ENCODE data around the gene SLC35D3.
A peak's percentile ranks its signal among the peaks of the same experiment; 100 is the strongest.
"Not testable (repeated sequence)": the region's sequence is repeated elsewhere in the genome, so short reads cannot be mapped to it uniquely, and the experiment has no call there.

Gene SLC35D3

GRCh38 chr6:136969433-136969832 lies 47.3 kb downstream of the SLC35D3 start:
- Histone ChIP-seq H3K4me2 (ENCODE audit: low read length) (peak overlapping the region; percentile 12), H2BK12ac (ENCODE audit: low read length) (no peak overlapping the region), H3K4me1 (ENCODE audit: control insufficient read depth in 1 of 2, insufficient read depth in 2 of 2, low read length in 2 of 2) (peaks cover 2 to 16% of the 10 kb centered on the region in 2 experiments), H3K14ac (ENCODE audit: low read length) (no peak overlapping the region), H3K27ac (ENCODE audit: low read depth, low read length) (peak overlapping the region; percentile 46), H4K12ac (ENCODE audit: low read depth, low read length) (no peak overlapping the region), H3K79me1 (ENCODE audit: low read length) (peaks cover 1% of the 10 kb centered on the region), H3K79me2 (ENCODE audit: control insufficient read depth, insufficient read depth, low read length, poor library complexity) (no peaks in the 10 kb centered on the region), H3K18ac (ENCODE audit: low read length) (no peak overlapping the region), H4K91ac (ENCODE audit: low read depth, low read length) (peak overlapping the region; percentile 55), H3K4me3 (ENCODE audit: low read depth, low read length) (no peak overlapping the region), H3K23ac (ENCODE audit: low read length) (no peak overlapping the region), H3K9me3 (ENCODE audit: insufficient read depth, low read depth, low read length) (no peaks in the 10 kb centered on the region), H3K36me3 (ENCODE audit: control insufficient read depth in 1 of 2, insufficient read depth in 2 of 2, low read length in 2 of 2) (no peaks in the 10 kb centered on the region), H3K4ac (ENCODE audit: low read depth, low read length) (no peak overlapping the region), H3K9ac (ENCODE audit: low read length) (no peak overlapping the region), H2AFZ (ENCODE audit: insufficient read depth, low read length, poor library complexity) (no peak overlapping the region), H3K27me3 (ENCODE audit: insufficient read depth, low read length) (no peaks in the 10 kb centered on the region), H2BK120ac (ENCODE audit: insufficient read depth, low read length, poor library complexity) (peak overlapping the region; percentile 15), H2AK5ac (ENCODE audit: low read length) (no peak overlapping the region), H2BK5ac (ENCODE audit: low read depth, low read length, poor library complexity) (no peak overlapping the region), H4K8ac (ENCODE audit: low read depth, low read length) (no peak overlapping the region)
- DNase-seq, result peak; percentile 74 to 84
- no CpG with 5 or more reads among the region's 5 CpGs for WGBS (ENCODE audit: extremely low coverage, insufficient coverage, insufficient read length)

DNA sequence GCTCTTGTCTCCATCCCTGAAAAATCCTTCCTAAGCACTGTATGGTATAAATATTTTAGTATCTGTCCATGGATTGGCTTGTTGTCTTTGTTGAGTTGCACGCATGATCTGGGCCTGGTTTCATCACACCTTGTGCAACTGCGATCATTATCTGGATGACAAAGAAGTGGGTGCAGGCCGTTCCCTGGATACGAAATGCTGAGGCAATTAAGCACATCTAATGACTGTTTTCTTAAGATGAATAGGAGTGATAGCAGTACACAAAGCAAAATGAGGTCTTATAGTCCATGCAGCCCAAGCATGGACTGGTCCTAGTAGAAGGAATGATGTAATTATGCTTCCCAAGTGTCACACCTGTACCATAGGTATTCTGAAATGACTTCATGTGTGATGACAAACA lies 47.8 kb downstream of the SLC35D3 start:
- WGBS (ENCODE audit: extremely low coverage, insufficient coverage, insufficient read length), result no CpG with 5 or more reads among the region's 4 CpGs
- Histone ChIP-seq H3K4me1 (ENCODE audit: control insufficient read depth in 1 of 2, insufficient read depth in 2 of 2, low read length in 2 of 2) (peaks cover 2 to 14% of the 10 kb centered on the region in 2 experiments), H3K9ac (ENCODE audit: low read length) (no peak overlapping the region), H3K18ac (ENCODE audit: low read length) (no peak overlapping the region), H3K36me3 (ENCODE audit: control insufficient read depth in 1 of 2, insufficient read depth in 2 of 2, low read length in 2 of 2) (no peaks in the 10 kb centered on the region), H3K79me2 (ENCODE audit: control insufficient read depth, insufficient read depth, low read length, poor library complexity) (no peaks in the 10 kb centered on the region), H3K23ac (ENCODE audit: low read length) (no peak overlapping the region), H2BK12ac (ENCODE audit: low read length) (no peak overlapping the region), H2BK5ac (ENCODE audit: low read depth, low read length, poor library complexity) (no peak overlapping the region), H3K27me3 (ENCODE audit: insufficient read depth, low read length) (no peaks in the 10 kb centered on the region), H3K9me3 (ENCODE audit: insufficient read depth, low read depth, low read length) (no peaks in the 10 kb centered on the region), H3K4me2 (ENCODE audit: low read length) (peak overlapping the region; percentile 12), H3K27ac (ENCODE audit: low read depth, low read length) (peak overlapping the region; percentile 46), H3K4ac (ENCODE audit: low read depth, low read length) (no peak overlapping the region), H3K79me1 (ENCODE audit: low read length) (no peaks in the 10 kb centered on the region), H4K12ac (ENCODE audit: low read depth, low read length) (no peak overlapping the region), H3K14ac (ENCODE audit: low read length) (no peak overlapping the region), H2AK5ac (ENCODE audit: low read length) (no peak overlapping the region), H2AFZ (ENCODE audit: insufficient read depth, low read length, poor library complexity) (no peak overlapping the region), H4K91ac (ENCODE audit: low read depth, low read length) (peak overlapping the region; percentile 55), H3K4me3 (ENCODE audit: low read depth, low read length) (no peak overlapping the region), H4K8ac (ENCODE audit: low read depth, low read length) (no peak overlapping the region), H2BK120ac (ENCODE audit: insufficient read depth, low read length, poor library complexity) (no peak overlapping the region)
- peak; percentile 97 to 99 for DNase-seq

GRCh38 chr6:136971609-136972008 lies 49.5 kb downstream of the SLC35D3 start:
- Histone ChIP-seq H3K18ac (ENCODE audit: low read length) (no peak overlapping the region), H3K27me3 (ENCODE audit: insufficient read depth, low read length) (no peaks in the 10 kb centered on the region), H3K4me3 (ENCODE audit: low read depth, low read length) (no peak overlapping the region), H3K23ac (ENCODE audit: low read length) (no peak overlapping the region), H3K14ac (ENCODE audit: low read length) (no peak overlapping the region), H3K79me1 (ENCODE audit: low read length) (no peaks in the 10 kb centered on the region), H3K9me3 (ENCODE audit: insufficient read depth, low read depth, low read length) (no peaks in the 10 kb centered on the region), H3K4me2 (ENCODE audit: low read length) (no peak overlapping the region), H2BK5ac (ENCODE audit: low read depth, low read length, poor library complexity) (no peak overlapping the region), H3K27ac (ENCODE audit: low read depth, low read length) (no peak overlapping the region), H3K36me3 (ENCODE audit: control insufficient read depth in 1 of 2, insufficient read depth in 2 of 2, low read length in 2 of 2) (no peaks in the 10 kb centered on the region), H2AK5ac (ENCODE audit: low read length) (no peak overlapping the region), H3K4me1 (ENCODE audit: control insufficient read depth in 1 of 2, insufficient read depth in 2 of 2, low read length in 2 of 2) (peaks cover 2 to 13% of the 10 kb centered on the region in 2 experiments), H3K4ac (ENCODE audit: low read depth, low read length) (no peak overlapping the region), H4K8ac (ENCODE audit: low read depth, low read length) (no peak overlapping the region), H4K12ac (ENCODE audit: low read depth, low read length) (no peak overlapping the region), H3K79me2 (ENCODE audit: control insufficient read depth, insufficient read depth, low read length, poor library complexity) (no peaks in the 10 kb centered on the region), H4K91ac (ENCODE audit: low read depth, low read length) (no peak overlapping the region), H2BK120ac (ENCODE audit: insufficient read depth, low read length, poor library complexity) (no peak overlapping the region), H2AFZ (ENCODE audit: insufficient read depth, low read length, poor library complexity) (no peak overlapping the region), H2BK12ac (ENCODE audit: low read length) (no peak overlapping the region), H3K9ac (ENCODE audit: low read length) (no peak overlapping the region)
- peak in 1 of 2 donors; percentile 48 for DNase-seq
- WGBS (ENCODE audit: extremely low coverage, insufficient coverage, insufficient read length), result no CpG with 5 or more reads among the region's 6 CpGs

GRCh38 chr6:136973781-136974180 lies 51.7 kb downstream of the SLC35D3 start:
- H2AFZ ChIP-seq (ENCODE audit: insufficient read depth, low read length, poor library complexity); H3K27me3 ChIP-seq (ENCODE audit: insufficient read depth, low read length); H4K91ac ChIP-seq (ENCODE audit: low read depth, low read length); DNase-seq; H3K23ac ChIP-seq (ENCODE audit: low read length); H3K36me3 ChIP-seq (ENCODE audit: control insufficient read depth in 1 of 2, insufficient read depth in 2 of 2, low read length in 2 of 2); H4K8ac ChIP-seq (ENCODE audit: low read depth, low read length); H3K4ac ChIP-seq (ENCODE audit: low read depth, low read length); H3K9ac ChIP-seq (ENCODE audit: low read length); H3K79me2 ChIP-seq (ENCODE audit: control insufficient read depth, insufficient read depth, low read length, poor library complexity); H3K18ac ChIP-seq (ENCODE audit: low read length); H3K4me2 ChIP-seq (ENCODE audit: low read length); H2BK12ac ChIP-seq (ENCODE audit: low read length); H2AK5ac ChIP-seq (ENCODE audit: low read length); H2BK120ac ChIP-seq (ENCODE audit: insufficient read depth, low read length, poor library complexity); H3K4me3 ChIP-seq (ENCODE audit: low read depth, low read length); H3K9me3 ChIP-seq (ENCODE audit: insufficient read depth, low read depth, low read length); H3K14ac ChIP-seq (ENCODE audit: low read length); H2BK5ac ChIP-seq (ENCODE audit: low read depth, low read length, poor library complexity); H3K79me1 ChIP-seq (ENCODE audit: low read length); H4K12ac ChIP-seq (ENCODE audit: low read depth, low read length); H3K27ac ChIP-seq (ENCODE audit: low read depth, low read length): not testable (repeated sequence)
- no CpG with 5 or more reads among the region's 8 CpGs for WGBS (ENCODE audit: extremely low coverage, insufficient coverage, insufficient read length)
- peaks cover 2 to 13% of the 10 kb centered on the region in 2 experiments for H3K4me1 ChIP-seq (ENCODE audit: control insufficient read depth in 1 of 2, insufficient read depth in 2 of 2, low read length in 2 of 2)
